Neural progenitor cell (in vitro differentiated cells): ENCODE data around the gene C1QTNF1. TPM values are rescaled to one million over a fixed set of nuclear protein-coding genes. Genes with fewer than 3 reads are reported as not detected.

Experiments
- DNase-seq: peaks from one replicate; pipeline ENCODE4 v3.0.0-alpha.2; 2016; ENCODE audit warnings: low spot score
- H2AFZ ChIP-seq: fragments of 200-600 bp; sonication (generic); replicated peaks from 2 replicates; pipeline ENCODE4 v1.6.1; 2016; ENCODE audit warnings: antibody characterized with exemption
- H3F3A ChIP-seq: fragments of 200-600 bp; sonication (generic); 2 replicates; pipeline ENCODE4 v1.6.1; 2016; ENCODE audit warnings: antibody characterized with exemption, low read depth
- H3K27ac ChIP-seq: fragments of 200-600 bp; sonication (generic); 2 replicates; pipeline ENCODE4 v1.5.1; 2016; ENCODE audit warnings: mild to moderate bottlenecking
- H3K27me3 ChIP-seq: fragments of 200-600 bp; sonication (generic); 2 replicates; pipeline ENCODE4 v1.6.1; 2016; ENCODE audit warnings: mild to moderate bottlenecking, moderate library complexity
- H3K36me3 ChIP-seq: fragments of 200-600 bp; sonication (generic); 2 replicates; pipeline ENCODE4 v1.5.1; 2016
- H3K4me1 ChIP-seq: fragments of 200-600 bp; sonication (generic); 2 replicates; pipeline ENCODE4 v1.6.1; 2016; ENCODE audit warnings: mixed run types
- H3K4me2 ChIP-seq: fragments of 200-600 bp; sonication (generic); 2 replicates; pipeline ENCODE4 v1.6.1; 2016
- H3K4me3 ChIP-seq: fragments of 200-600 bp; sonication (generic); 2 replicates; pipeline ENCODE4 v1.5.1; 2016
- H3K79me2 ChIP-seq: fragments of 200-600 bp; sonication (generic); 2 replicates; pipeline ENCODE4 v1.6.1; 2016; ENCODE audit warnings: low read depth
- H3K9ac ChIP-seq: fragments of 200-600 bp; sonication (generic); 2 replicates; pipeline ENCODE4 v1.6.1; 2016
- H3K9me3 ChIP-seq: fragments of 200-600 bp; sonication (generic); 2 replicates; pipeline ENCODE4 v1.5.1; 2016; ENCODE audit warnings: low read depth
- H4K20me1 ChIP-seq: fragments of 200-600 bp; sonication (generic); 2 replicates; pipeline ENCODE4 v1.6.1; 2016; ENCODE audit warnings: low read depth
- H3K27ac Mint-ChIP-seq: 3 replicates; pipeline ENCODE4 v1.8.0; 2021; ENCODE audit warnings: mixed read lengths
- H3K27me3 Mint-ChIP-seq: 2 replicates; pipeline ENCODE4 v1.8.0; 2022; ENCODE audit warnings: low read depth, mild to moderate bottlenecking, inconsistent platforms, moderate library complexity, mixed read lengths; ENCODE audit not compliant: insufficient read depth
- H3K36me3 Mint-ChIP-seq: 3 replicates; pipeline ENCODE4 v1.8.0; 2021; ENCODE audit warnings: mixed read lengths
- H3K4me1 Mint-ChIP-seq: 3 replicates; pipeline ENCODE4 v1.8.0; 2021; ENCODE audit warnings: mixed read lengths
- H3K4me3 Mint-ChIP-seq: 3 replicates; pipeline ENCODE4 v1.8.0; 2021; ENCODE audit warnings: mild to moderate bottlenecking, moderate library complexity, mixed read lengths
- H3K9me3 Mint-ChIP-seq: 3 replicates; pipeline ENCODE4 v1.8.0; 2020; ENCODE audit warnings: mixed read lengths
- CTCF ChIP-seq: fragments of 200-600 bp; sonication (generic); IDR thresholded peaks from 2 replicates; pipeline ENCODE4 v1.5.1; 2017; ENCODE audit warnings: antibody characterized with exemption, mild to moderate bottlenecking
- EZH2 ChIP-seq: fragments of 200-600 bp; sonication (generic); IDR thresholded peaks from 2 replicates; pipeline ENCODE4 v1.6.1; 2017; ENCODE audit warnings: antibody characterized with exemption, mild to moderate bottlenecking, moderate library complexity
- EZH2phosphoT487 ChIP-seq: fragments of 200-600 bp; sonication (generic); IDR thresholded peaks from 2 replicates; pipeline ENCODE4 v1.6.1; 2017; ENCODE audit warnings: antibody characterized with exemption
- total RNA-seq: library from RNA; depleted of rRNA; stranded (reverse); fragments of >200 nt; gene quantifications from 2 replicates; pipeline ENCODE4 v1.2.3, GENCODE V29; 2015; ENCODE audit warnings: low replicate concordance

Gene C1QTNF1
- total RNA-seq, 1 donor from 2014 or later = 1.4 TPM

GRCh38 chr17:79001190-79002020 is 22.6 kb upstream of the C1QTNF1 start:
- peaks cover 12% of the 10 kb centered on the region for H3K36me3 Mint-ChIP-seq
- Histone ChIP-seq H3K4me3 (no peak overlapping the region), H3K9me3 (no peaks in the 10 kb centered on the region), H3K9ac (no peak overlapping the region), H3K79me2 (peaks cover 3% of the 10 kb centered on the region), H3K27ac (no peak overlapping the region), H3F3A (no peaks in the 10 kb centered on the region), H2AFZ (no peak overlapping the region), H4K20me1 (peaks cover 57% of the 10 kb centered on the region), H3K4me2 (no peak overlapping the region), H3K27me3 (no peaks in the 10 kb centered on the region), H3K36me3 (no peaks in the 10 kb centered on the region), H3K4me1 (peaks cover 3% of the 10 kb centered on the region)
- TF ChIP-seq EZH2phosphoT487 (no peak), CTCF (no peak), EZH2 (no peak)
- H3K9me3 Mint-ChIP-seq = no peaks in the 10 kb centered on the region
- peaks cover 17% of the 10 kb centered on the region for H3K4me1 Mint-ChIP-seq
- H3K27me3 Mint-ChIP-seq = peaks cover 3% of the 10 kb centered on the region
- no peak overlapping the region for H3K4me3 Mint-ChIP-seq
- H3K27ac Mint-ChIP-seq = peak overlapping the region; percentile 72
- DNase-seq = no peak

GRCh38 chr17:79002291-79002690 is 21.7 kb upstream of the C1QTNF1 start:
- TF ChIP-seq CTCF (no peak), EZH2phosphoT487 (no peak), EZH2 (no peak)
- H3K4me1 Mint-ChIP-seq = peaks cover 20% of the 10 kb centered on the region
- Histone ChIP-seq H3F3A (no peaks in the 10 kb centered on the region), H2AFZ (no peak overlapping the region), H3K4me1 (peaks cover 3% of the 10 kb centered on the region), H3K4me2 (no peak overlapping the region), H3K36me3 (no peaks in the 10 kb centered on the region), H3K27ac (no peak overlapping the region), H4K20me1 (peaks cover 64% of the 10 kb centered on the region), H3K79me2 (peaks cover 12% of the 10 kb centered on the region), H3K4me3 (no peak overlapping the region), H3K9me3 (no peaks in the 10 kb centered on the region), H3K27me3 (no peaks in the 10 kb centered on the region), H3K9ac (no peak overlapping the region)
- H3K36me3 Mint-ChIP-seq = peaks cover 6% of the 10 kb centered on the region
- no peak for DNase-seq
- H3K27me3 Mint-ChIP-seq = peaks cover 3% of the 10 kb centered on the region
- peak overlapping the region; percentile 60 for H3K27ac Mint-ChIP-seq
- no peak overlapping the region for H3K4me3 Mint-ChIP-seq
- H3K9me3 Mint-ChIP-seq = no peaks in the 10 kb centered on the region

GRCh38 chr17:79002796-79003593 is 21.0 kb upstream of the C1QTNF1 start:
- Mint-ChIP-seq H3K4me3 (no peak overlapping the region), H3K4me1 (peaks cover 24% of the 10 kb centered on the region), H3K27ac (peak overlapping the region; percentile 47), H3K36me3 (peaks cover 5% of the 10 kb centered on the region), H3K27me3 (peaks cover 3% of the 10 kb centered on the region), H3K9me3 (no peaks in the 10 kb centered on the region)
- TF ChIP-seq CTCF (no peak), EZH2 (no peak), EZH2phosphoT487 (no peak)
- Histone ChIP-seq H3K79me2 (peaks cover 18% of the 10 kb centered on the region), H3F3A (no peaks in the 10 kb centered on the region), H3K27me3 (no peaks in the 10 kb centered on the region), H3K4me3 (no peak overlapping the region), H3K4me1 (peaks cover 3% of the 10 kb centered on the region), H3K9me3 (no peaks in the 10 kb centered on the region), H3K4me2 (no peak overlapping the region), H3K27ac (no peak overlapping the region), H4K20me1 (peaks cover 61% of the 10 kb centered on the region), H3K9ac (no peak overlapping the region), H3K36me3 (no peaks in the 10 kb centered on the region), H2AFZ (no peak overlapping the region)
- DNase-seq = no peak
